ENCODE data around the gene MYCL. TPM values are rescaled to one million over a fixed set of nuclear protein-coding genes. Genes with fewer than 3 reads are reported as not detected.

The MYCL gene
- total and polyA plus RNA-seq, 2 of the 4 experiments (the other 2 are of a cell fraction) = 0.72 to 0.87 TPM

- CTCF ChIA-PET = no interaction called here
- Histone ChIP-seq H3K23ac (ENCODE audit: low read depth, low read length) (no peak overlapping the region), H3K18ac (ENCODE audit: low read depth, low read length) (no peak overlapping the region), H4K5ac (ENCODE audit: low read depth, low read length) (no peak overlapping the region), H2BK5ac (ENCODE audit: low read depth, low read length, poor library complexity, severe bottlenecking) (no peak overlapping the region), H3K9me1 (ENCODE audit: insufficient read depth, low read length) (peaks cover 18% of the 10 kb centered on the region), H3K4me2 (ENCODE audit: low read depth, low read length) (no peak overlapping the region), H2AFZ (replicated peaks; ENCODE audit: low read length, poor library complexity) (no peak overlapping the region), H4K8ac (ENCODE audit: low read depth in 2 of 2, low read length in 2 of 2) (no peak overlapping the region), H2BK15ac (ENCODE audit: low read depth, low read length) (no peak overlapping the region), H3K79me1 (ENCODE audit: low read depth in 1 of 2, low read length in 2 of 2) (peaks cover 19 to 41% of the 10 kb centered on the region in 2 experiments), H3K14ac (replicated peaks; ENCODE audit: low read depth, low read length) (no peak overlapping the region), H3K4me1 (ENCODE audit: control insufficient read depth, insufficient read depth, low read length) (peaks cover 18% of the 10 kb centered on the region), H4K91ac (ENCODE audit: insufficient read depth, low read depth, low read length) (no peak overlapping the region), H2AK5ac (ENCODE audit: low read depth, low read length) (no peak overlapping the region), H2BK20ac (ENCODE audit: low read depth, low read length) (no peak overlapping the region), H3K9ac (ENCODE audit: low read depth, low read length) (no peak overlapping the region), H4K20me1 (ENCODE audit: insufficient read depth, low read length) (peaks cover 24% of the 10 kb centered on the region), H3K4ac (ENCODE audit: low read depth, low read length) (no peak overlapping the region), H3K56ac (ENCODE audit: extremely low read depth, insufficient read depth, low read length) (no peak overlapping the region), H2AK9ac (replicated peaks; ENCODE audit: low read depth, low read length, poor library complexity) (no peak overlapping the region), H2BK120ac (ENCODE audit: low read depth, low read length) (no peak overlapping the region), H3K9me3 (ENCODE audit: control insufficient read depth, insufficient read depth, low read length) (no peaks in the 10 kb centered on the region), H3K4me3 (ENCODE audit: insufficient read depth, low read depth, low read length) (no peak overlapping the region), H3K27me3 (ENCODE audit: control insufficient read depth, insufficient read depth, low read length) (no peaks in the 10 kb centered on the region), H3K27ac (ENCODE audit: insufficient read depth, low read length) (no peak overlapping the region), H3K36me3 (ENCODE audit: control insufficient read depth, insufficient read depth, low read length) (peaks cover 18% of the 10 kb centered on the region)
- no peak for TF ChIP-seq MXI1 (IDR thresholded peaks at IDR 0.05; ENCODE audit: borderline replicate concordance, low read depth, low read length)
- TF ChIP-seq RFX5 (IDR thresholded peaks at IDR 0.05; ENCODE audit: low read depth, low read length) = no peak
- TF ChIP-seq BHLHE40 (IDR thresholded peaks at IDR 0.05; ENCODE audit: low read depth, low read length) = no peak
- no peak for TF ChIP-seq RAD21 (IDR thresholded peaks at IDR 0.05; ENCODE audit: low read length)
- TF ChIP-seq MAZ (IDR thresholded peaks at IDR 0.05; ENCODE audit: borderline replicate concordance, low read depth, low read length) = no peak
- TF ChIP-seq NFE2L2 (IDR thresholded peaks at IDR 0.05; ENCODE audit: low read depth, low read length) = no peak
- TF ChIP-seq MAFK (IDR thresholded peaks at IDR 0.05; ENCODE audit: low read depth, low read length) = no peak
- TF ChIP-seq CEBPB (IDR thresholded peaks at IDR 0.05; ENCODE audit: low read depth, low read length) = no peak
- TF ChIP-seq POLR2A (IDR thresholded peaks at IDR 0.05; ENCODE audit: low read depth, low read length) = no peak
- TF ChIP-seq FOS (IDR thresholded peaks at IDR 0.05; ENCODE audit: low read depth, low read length) = no peak
- WGBS, 2 experiments (ENCODE audit: extremely low coverage in 2 of 2, insufficient read length in 1 of 2) = no CpG with 5 or more reads among the region's 6 CpGs
- no TSS peak for BruUV-seq (replicated peaks)
- POLR2A ChIA-PET (ENCODE audit: unreplicated experiment) = no interaction called here
- in situ Hi-C loops (cut with MboI; ENCODE audit: low sequenced_read_pairs) (no loop called here), intact Hi-C loops (cut with micrococcal nuclease) (loop anchor here (2.0 kb wide), 1 partner anchor 53 kb away; the partner anchor contains the start of gene MYCL), dilution Hi-C loops (cut with HindIII; ENCODE audit: low sequenced_read_pairs, unreplicated experiment) (no loop called here)
- ATAC-seq (ENCODE audit: low read depth) (no peak), DNase-seq (no peak)
Measured at GRCh38 chr1:39847940-39848339, 53.8 kb downstream of the MYCL start.

Measured in IMR-90 (cell line).